ENCODE data around the gene TRABD2B.

GRCh38 chr1:47711848-47712492 lies 285.2 kb downstream of the TRABD2B start:
- TF ChIP-seq CTCF (IDR thresholded peaks at IDR 0.05; ENCODE audit: insufficient read depth, low read length, poor library complexity, severe bottlenecking) (no peak), EZH2phosphoT487 (conservative IDR thresholded peaks at IDR 0.05; ENCODE audit: low read length) (no peak)
